OCI-LY3 (cell line): ENCODE results near the gene JARID2.

ENCODE experiments used
- H2AFZ ChIP-seq: fragments of 200-600, 300-600 bp; shearing (Covaris generic); 2 replicates; pipeline ENCODE4 v1.6.0; 2014; ENCODE audit warnings: antibody characterized with exemption, low read depth, low read length
- H3K27ac ChIP-seq: fragments of 200-600, 300-600 bp; sonication (generic); 2 replicates; pipeline ENCODE4 v1.5.1; 2014; ENCODE audit warnings: mild to moderate bottlenecking, low read length, moderate library complexity, mixed read lengths
- H3K27me3 ChIP-seq: fragments of 200-600, 300-600 bp; sonication (generic); 2 replicates; pipeline ENCODE4 v1.6.1; 2014; ENCODE audit warnings: low read depth, low read length, mixed read lengths
- H3K36me3 ChIP-seq: fragments of 200-600, 300-600 bp; sonication (generic); replicated peaks from 2 replicates; pipeline ENCODE3; 2014; ENCODE audit warnings: low read depth, low read length, mixed read lengths
- H3K4me1 ChIP-seq: fragments of 300-600, 200-600 bp; sonication (generic); 2 replicates; pipeline ENCODE4 v1.6.1; 2014; ENCODE audit warnings: low read length, mixed read lengths
- H3K4me2 ChIP-seq: fragments of 200-600, 300-600 bp; sonication (generic); 2 replicates; pipeline ENCODE4 v1.6.1; 2014; ENCODE audit warnings: low read length, mixed read lengths
- H3K4me3 ChIP-seq: fragments of 300-600, 200-600 bp; sonication (generic); 2 replicates; pipeline ENCODE4 v1.5.1; 2014; ENCODE audit warnings: antibody characterized with exemption, mild to moderate bottlenecking, low read length, moderate library complexity
- H3K79me2 ChIP-seq: fragments of 300-600, 200-600 bp; shearing (Covaris generic); 2 replicates; pipeline ENCODE4 v1.6.1; 2014; ENCODE audit warnings: mild to moderate bottlenecking, low read length, mixed read lengths
- H3K9ac ChIP-seq: fragments of 300-600, 200-600 bp; shearing (Covaris generic); 2 replicates; pipeline ENCODE4 v1.6.0; 2014; ENCODE audit warnings: mild to moderate bottlenecking, low read length, moderate library complexity
- H3K9me3 ChIP-seq: fragments of 200-600, 300-600 bp; shearing (Covaris generic); 2 replicates; pipeline ENCODE4 v1.6.1; 2014; ENCODE audit warnings: low read length, mixed read lengths; ENCODE audit not compliant: insufficient read depth
- H4K20me1 ChIP-seq: fragments of 200-600, 300-600 bp; sonication (generic); 2 replicates; pipeline ENCODE4 v1.6.1; 2016; ENCODE audit warnings: low read length, mixed read lengths; ENCODE audit not compliant: insufficient read depth
- EZH2phosphoT487 ChIP-seq: fragments of 200-600 bp; shearing (Covaris generic); IDR thresholded peaks from 2 replicates; pipeline ENCODE4 v1.6.1; 2018; ENCODE audit warnings: antibody characterized with exemption, mixed run types, low read depth
- TF ChIP-seq, protein P1 (sequence below): fragments of 200-600, 300-600 bp; sonication (generic); IDR thresholded peaks from 2 replicates; pipeline ENCODE4 v1.5.1; 2014; ENCODE audit warnings: antibody characterized with exemption, low read length, low read depth

Gene JARID2

DNA sequence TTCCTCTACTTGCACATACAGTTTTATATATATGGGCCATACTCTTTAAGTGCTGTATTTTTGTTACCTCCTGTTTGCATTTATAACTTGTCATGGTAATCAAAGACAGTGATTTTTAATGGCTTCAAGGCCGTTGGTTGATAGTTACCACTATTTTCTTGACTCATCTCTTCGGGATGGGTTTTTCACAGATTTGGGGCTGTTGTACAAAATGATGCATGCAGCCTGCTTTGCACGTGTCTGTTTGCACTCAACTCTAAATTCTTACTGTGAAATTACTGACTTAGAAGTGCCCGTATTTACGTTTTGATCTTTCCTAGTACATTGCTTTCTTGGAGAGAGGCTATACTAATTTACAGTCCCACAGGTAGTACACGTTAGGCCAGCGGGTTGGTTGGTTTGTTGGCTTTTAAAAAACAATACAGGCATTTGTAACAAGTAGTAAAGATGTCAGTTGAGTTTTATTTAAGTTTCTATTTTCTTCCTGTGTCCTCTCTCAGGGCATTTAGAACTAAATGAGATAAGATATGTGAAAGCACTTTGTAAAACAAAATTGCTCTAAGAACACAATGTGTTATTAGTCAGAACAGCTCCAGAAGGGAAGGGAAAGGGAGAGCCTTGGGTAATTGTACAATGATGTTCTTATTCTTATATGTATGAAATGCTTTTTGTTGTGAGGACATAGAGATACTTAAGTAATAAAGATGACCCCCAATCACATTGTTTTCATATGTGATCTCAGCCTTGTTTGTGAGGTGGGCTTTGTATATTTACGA lies 11.7 kb downstream of the JARID2 start:
- Histone ChIP-seq H3K4me1 (peaks cover 82% of the 10 kb centered on the region), H2AFZ (no peak overlapping the region), H3K36me3 (peaks cover 2% of the 10 kb centered on the region), H3K79me2 (peaks cover 98% of the 10 kb centered on the region), H3K27ac (peak overlapping the region; percentile 94), H3K9me3 (no peaks in the 10 kb centered on the region), H3K4me3 (peak overlapping the region; percentile 63), H4K20me1 (peaks cover 31% of the 10 kb centered on the region), H3K4me2 (peak overlapping the region; percentile 72), H3K27me3 (no peaks in the 10 kb centered on the region), H3K9ac (peak overlapping the region; percentile 14; the same call in 1 of the 2 replicates)
- TF ChIP-seq EZH2phosphoT487 = no peak

- Histone ChIP-seq H4K20me1 (peaks cover 35% of the 10 kb centered on the region), H3K4me2 (peak overlapping the region; percentile 70)
These were observed 13.9 kb downstream of the JARID2 start for GRCh38 chr6:15259766-15260098.

DNA sequence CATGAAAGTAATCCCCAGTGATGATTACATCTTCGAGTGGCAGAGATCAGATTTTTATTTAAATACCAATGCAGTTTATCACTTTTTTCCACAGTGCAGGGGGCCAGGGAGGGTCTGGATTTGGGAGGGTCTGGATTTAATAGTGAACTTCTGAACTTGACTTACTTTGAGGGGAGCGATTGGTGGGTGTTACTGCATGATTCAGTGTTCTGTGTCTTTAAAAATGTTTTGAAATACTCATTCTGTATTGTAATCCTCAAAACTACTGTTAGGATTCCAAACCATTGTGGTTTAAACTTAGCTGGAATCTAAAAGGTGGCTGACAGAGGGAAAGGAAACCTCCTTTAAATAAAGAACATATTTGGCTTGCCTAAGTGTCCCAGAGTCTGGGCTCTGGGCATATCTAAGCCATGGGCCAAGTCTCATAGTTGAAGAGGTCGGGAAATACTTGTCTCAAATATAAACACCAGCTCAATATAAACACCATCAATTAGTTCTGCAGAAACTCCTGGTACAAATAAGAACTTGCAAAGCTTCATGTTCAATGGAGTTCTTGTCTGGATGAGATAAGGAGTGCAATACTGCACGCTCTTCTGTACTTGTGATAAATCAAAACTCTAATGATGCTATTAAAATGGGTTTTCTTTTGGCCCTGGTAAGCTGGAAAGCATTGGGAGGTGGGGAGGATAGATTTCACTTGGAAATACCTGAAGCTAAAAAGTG lies 14.4 kb downstream of the JARID2 start:
- H3K4me2 ChIP-seq = peak overlapping the region; percentile 70
- no peak overlapping the region for H2AFZ ChIP-seq
- H4K20me1 ChIP-seq = peaks cover 41% of the 10 kb centered on the region
- 0 out of 2 replicates have a peak overlapping the region, but pooled peaks have one; percentile 5 for H3K4me3 ChIP-seq
- peaks cover 80% of the 10 kb centered on the region for H3K4me1 ChIP-seq
- H3K27ac ChIP-seq = no peak overlapping the region
- H3K9ac ChIP-seq = no peak overlapping the region; the same call in 1 of the 2 replicates
- peaks cover 98% of the 10 kb centered on the region for H3K79me2 ChIP-seq
- TF ChIP-seq, protein P1, sequence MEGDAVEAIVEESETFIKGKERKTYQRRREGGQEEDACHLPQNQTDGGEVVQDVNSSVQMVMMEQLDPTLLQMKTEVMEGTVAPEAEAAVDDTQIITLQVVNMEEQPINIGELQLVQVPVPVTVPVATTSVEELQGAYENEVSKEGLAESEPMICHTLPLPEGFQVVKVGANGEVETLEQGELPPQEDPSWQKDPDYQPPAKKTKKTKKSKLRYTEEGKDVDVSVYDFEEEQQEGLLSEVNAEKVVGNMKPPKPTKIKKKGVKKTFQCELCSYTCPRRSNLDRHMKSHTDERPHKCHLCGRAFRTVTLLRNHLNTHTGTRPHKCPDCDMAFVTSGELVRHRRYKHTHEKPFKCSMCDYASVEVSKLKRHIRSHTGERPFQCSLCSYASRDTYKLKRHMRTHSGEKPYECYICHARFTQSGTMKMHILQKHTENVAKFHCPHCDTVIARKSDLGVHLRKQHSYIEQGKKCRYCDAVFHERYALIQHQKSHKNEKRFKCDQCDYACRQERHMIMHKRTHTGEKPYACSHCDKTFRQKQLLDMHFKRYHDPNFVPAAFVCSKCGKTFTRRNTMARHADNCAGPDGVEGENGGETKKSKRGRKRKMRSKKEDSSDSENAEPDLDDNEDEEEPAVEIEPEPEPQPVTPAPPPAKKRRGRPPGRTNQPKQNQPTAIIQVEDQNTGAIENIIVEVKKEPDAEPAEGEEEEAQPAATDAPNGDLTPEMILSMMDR = no peak
- TF ChIP-seq EZH2phosphoT487 = no peak
- H3K36me3 ChIP-seq = peaks cover 2% of the 10 kb centered on the region
- H3K27me3 ChIP-seq = no peaks in the 10 kb centered on the region
- no peaks in the 10 kb centered on the region for H3K9me3 ChIP-seq

More at GRCh38 chr6:15259766-15260098, 13.9 kb downstream of the JARID2 start:
- no peaks in the 10 kb centered on the region for H3K27me3 ChIP-seq
- no peak overlapping the region for H2AFZ ChIP-seq
- no peak overlapping the region for H3K27ac ChIP-seq
- H3K4me1 ChIP-seq = peaks cover 80% of the 10 kb centered on the region
- peaks cover 98% of the 10 kb centered on the region for H3K79me2 ChIP-seq
- H3K9ac ChIP-seq = no peak overlapping the region; the same call in 1 of the 2 replicates
- TF ChIP-seq, protein P1 = no peak
- no peak for TF ChIP-seq EZH2phosphoT487
- 0 out of 2 replicates have a peak overlapping the region, but pooled peaks have one; percentile 5 for H3K4me3 ChIP-seq
- H3K36me3 ChIP-seq = peaks cover 2% of the 10 kb centered on the region
- H3K9me3 ChIP-seq = no peaks in the 10 kb centered on the region

- Histone ChIP-seq H3K4me1 (peaks cover 76% of the 10 kb centered on the region), H3K27me3 (no peaks in the 10 kb centered on the region), H3K36me3 (peaks cover 2% of the 10 kb centered on the region), H3K9ac (peak overlapping the region; percentile 52; the same call in 1 of the 2 replicates), H3K9me3 (no peaks in the 10 kb centered on the region), H3K79me2 (peaks cover 100% of the 10 kb centered on the region), H4K20me1 (peaks cover 74% of the 10 kb centered on the region), H3K27ac (no peak overlapping the region), H3K4me3 (peak overlapping the region; percentile 63), H3K4me2 (peak overlapping the region; percentile 92), H2AFZ (no peak overlapping the region)
- TF ChIP-seq EZH2phosphoT487 = no peak
- TF ChIP-seq, protein P1 = no peak
These were observed 18.0 kb downstream of the JARID2 start for GRCh38 chr6:15263780-15264374.
